GM12878 (cell line): Measurements from ENCODE around the gene NCF2.

Source experiments
- MTA3 ChIP-seq: IDR thresholded peaks from 2 replicates; pipeline ENCODE4 v1.6.1; 2012; ENCODE audit warnings: low read length, inconsistent platforms, borderline replicate concordance
- TAF1 ChIP-seq: IDR thresholded peaks from 2 replicates; pipeline ENCODE4 v1.6.1; 2011; ENCODE audit warnings: mild to moderate bottlenecking, low read depth, low read length, borderline replicate concordance
- WRNIP1 ChIP-seq: IDR thresholded peaks from 2 replicates; pipeline ENCODE4 v1.6.1; 2011; ENCODE audit warnings: low read depth, low read length, improper control_type of control experiment, borderline replicate concordance
- YY1 ChIP-seq: IDR thresholded peaks from 2 replicates; pipeline ENCODE4 v1.6.1; 2011; ENCODE audit warnings: low read depth, mild to moderate bottlenecking, low read length
- TF ChIP-seq, protein P1 (sequence below), 3 experiments: IDR thresholded peaks in 2 of 3; conservative IDR thresholded peaks in 1 of 3; 2 replicates each; pipeline ENCODE4 v1.5.1; 2011; ENCODE audit warnings: low read depth in 3 of 3, low read length in 3 of 3, mild to moderate bottlenecking in 3 of 3, control low read depth in 2 of 3, moderate library complexity in 2 of 3, inconsistent platforms in 1 of 3, mixed read lengths in 1 of 3; ENCODE audit not compliant: control insufficient read depth in 2 of 3, insufficient read depth in 1 of 3; ENCODE audit errors: extremely low read depth in 1 of 3
- TF ChIP-seq, protein P2 (sequence below): fragments of 450-650 bp; IDR thresholded peaks from 2 replicates; pipeline ENCODE4 v1.6.1; 2017; ENCODE audit warnings: mild to moderate bottlenecking

DNA sequence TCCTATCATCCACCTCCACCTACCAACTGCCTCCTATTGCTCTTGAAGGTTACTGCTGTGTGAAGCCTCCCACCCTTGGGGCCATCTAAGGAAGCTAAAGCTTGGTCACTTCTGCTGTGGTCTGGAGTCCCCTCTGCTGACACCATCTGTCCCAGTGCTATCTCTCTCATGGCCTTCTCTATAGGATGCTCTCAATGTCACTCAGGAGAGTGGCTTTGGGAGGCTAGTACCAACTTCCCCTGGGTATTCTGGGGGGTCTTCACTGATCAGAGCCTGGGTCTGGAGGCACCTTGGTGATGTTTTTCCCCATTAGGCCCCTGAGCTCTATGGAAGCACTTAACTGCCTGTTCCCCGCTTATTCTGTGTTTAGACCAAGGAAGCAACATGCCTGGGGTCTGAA is 12.3 kb upstream of the NCF2 start:
- TF ChIP-seq WRNIP1 (no peak), YY1 (no peak), MTA3 (no peak), TAF1 (no peak)
- TF ChIP-seq, protein P1, sequence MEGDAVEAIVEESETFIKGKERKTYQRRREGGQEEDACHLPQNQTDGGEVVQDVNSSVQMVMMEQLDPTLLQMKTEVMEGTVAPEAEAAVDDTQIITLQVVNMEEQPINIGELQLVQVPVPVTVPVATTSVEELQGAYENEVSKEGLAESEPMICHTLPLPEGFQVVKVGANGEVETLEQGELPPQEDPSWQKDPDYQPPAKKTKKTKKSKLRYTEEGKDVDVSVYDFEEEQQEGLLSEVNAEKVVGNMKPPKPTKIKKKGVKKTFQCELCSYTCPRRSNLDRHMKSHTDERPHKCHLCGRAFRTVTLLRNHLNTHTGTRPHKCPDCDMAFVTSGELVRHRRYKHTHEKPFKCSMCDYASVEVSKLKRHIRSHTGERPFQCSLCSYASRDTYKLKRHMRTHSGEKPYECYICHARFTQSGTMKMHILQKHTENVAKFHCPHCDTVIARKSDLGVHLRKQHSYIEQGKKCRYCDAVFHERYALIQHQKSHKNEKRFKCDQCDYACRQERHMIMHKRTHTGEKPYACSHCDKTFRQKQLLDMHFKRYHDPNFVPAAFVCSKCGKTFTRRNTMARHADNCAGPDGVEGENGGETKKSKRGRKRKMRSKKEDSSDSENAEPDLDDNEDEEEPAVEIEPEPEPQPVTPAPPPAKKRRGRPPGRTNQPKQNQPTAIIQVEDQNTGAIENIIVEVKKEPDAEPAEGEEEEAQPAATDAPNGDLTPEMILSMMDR (IDR thresholded peaks at IDR 0.05 in 2 of 3, conservative IDR thresholded peaks at IDR 0.05 in 1 of 3; ENCODE audit: control insufficient read depth in 2 of 3, extremely low read depth in 1 of 3, insufficient read depth in 1 of 3, low read depth in 3 of 3, low read length in 3 of 3) = no peak
- TF ChIP-seq, protein P2, sequence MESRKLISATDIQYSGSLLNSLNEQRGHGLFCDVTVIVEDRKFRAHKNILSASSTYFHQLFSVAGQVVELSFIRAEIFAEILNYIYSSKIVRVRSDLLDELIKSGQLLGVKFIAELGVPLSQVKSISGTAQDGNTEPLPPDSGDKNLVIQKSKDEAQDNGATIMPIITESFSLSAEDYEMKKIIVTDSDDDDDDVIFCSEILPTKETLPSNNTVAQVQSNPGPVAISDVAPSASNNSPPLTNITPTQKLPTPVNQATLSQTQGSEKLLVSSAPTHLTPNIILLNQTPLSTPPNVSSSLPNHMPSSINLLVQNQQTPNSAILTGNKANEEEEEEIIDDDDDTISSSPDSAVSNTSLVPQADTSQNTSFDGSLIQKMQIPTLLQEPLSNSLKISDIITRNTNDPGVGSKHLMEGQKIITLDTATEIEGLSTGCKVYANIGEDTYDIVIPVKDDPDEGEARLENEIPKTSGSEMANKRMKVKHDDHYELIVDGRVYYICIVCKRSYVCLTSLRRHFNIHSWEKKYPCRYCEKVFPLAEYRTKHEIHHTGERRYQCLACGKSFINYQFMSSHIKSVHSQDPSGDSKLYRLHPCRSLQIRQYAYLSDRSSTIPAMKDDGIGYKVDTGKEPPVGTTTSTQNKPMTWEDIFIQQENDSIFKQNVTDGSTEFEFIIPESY = no peak
